Vagina (tissue), 2 donors: ENCODE results near the gene GNL1.
"Not testable (repeated sequence)": the region's sequence is repeated elsewhere in the genome, so short reads cannot be mapped to it uniquely, and the experiment has no call there.

Experiments
- CTCF ChIP-seq, 3 experiments: fragments of 450-650 bp in 2 of 3; fragments of 200-600 bp in 1 of 3; sonication (generic) in 1 of 3; IDR thresholded peaks; one replicate each; pipeline ENCODE4 v1.5.1; 2017 to 2019; ENCODE audit warnings: antibody characterized with exemption in 3 of 3, mild to moderate bottlenecking in 2 of 3, moderate library complexity in 2 of 3
- POLR2A ChIP-seq, 2 donors: fragments of 450-650 bp; IDR thresholded peaks; one replicate each; pipeline ENCODE4 v1.6.1; 2017; ENCODE audit warnings: antibody characterized with exemption in 2 of 2, mild to moderate bottlenecking in 2 of 2, moderate library complexity in 2 of 2

DNA sequence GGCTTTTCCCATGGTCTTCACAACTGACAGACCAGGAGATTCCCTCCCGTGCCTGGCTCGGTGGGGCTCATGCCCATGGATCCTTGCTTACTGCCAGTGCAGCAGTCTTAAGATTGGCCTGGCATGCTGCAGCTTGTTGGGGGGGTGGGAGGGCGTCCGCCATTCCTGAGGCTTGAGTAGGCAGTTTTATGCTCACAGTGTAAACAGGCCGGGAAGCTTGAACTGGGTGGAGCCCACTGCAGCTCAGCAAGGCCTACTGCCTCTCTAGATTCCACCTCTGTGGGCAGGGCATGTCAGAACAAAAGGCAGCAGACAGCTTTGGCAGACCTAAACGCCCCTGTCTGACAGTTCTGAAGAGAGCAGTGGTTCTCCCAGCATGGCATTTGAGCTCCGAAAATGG, 35.2 kb downstream of the GNL1 start:
- TF ChIP-seq CTCF, POLR2A (IDR thresholded peaks at IDR 0.05): not testable (repeated sequence)
